Fibroblast of lung (primary cell): ENCODE data around the gene DHFR.

Source experiments
- CTCF ChIP-seq, 2 donors: IDR thresholded peaks in 1 of 2; conservative IDR thresholded peaks in 1 of 2; 1 replicate in 1 of 2; 2 replicates in 1 of 2; pipeline ENCODE4 v1.5.1; 2011 to 2012; ENCODE audit warnings: low read length in 2 of 2, control low read depth in 1 of 2, inconsistent platforms in 1 of 2, low read depth in 1 of 2, mild to moderate bottlenecking in 1 of 2
- EZH2 ChIP-seq: IDR thresholded peaks from 2 replicates; pipeline ENCODE4 v1.5.1; 2012; ENCODE audit warnings: low read length, control low read depth, mild to moderate bottlenecking; ENCODE audit errors: missing control alignments

- TF ChIP-seq CTCF (conservative IDR thresholded peaks at IDR 0.05 in 1 of 2, IDR thresholded peaks at IDR 0.05 in 1 of 2; ENCODE audit: low read depth in 1 of 2, low read length in 2 of 2) (no peak), EZH2 (no peak)
These were observed 36.3 kb downstream of the DHFR start for GRCh38 chr5:80618438-80618837.
